GM23338 (cell line): Measurements from ENCODE around the gene RFFL. TPM values are rescaled to one million over a fixed set of nuclear protein-coding genes. Genes with fewer than 3 reads are reported as not detected.

ENCODE experiments used
- ATAC-seq: fragments of 200-7000 bp; cut with Tn5 transposase; 3 replicates; pipeline ENCODE4 v1.9.1; 2020
- DNase-seq: peaks from one replicate; pipeline ENCODE4 v3.0.0-alpha.2; 2015; ENCODE audit warnings: low spot score
- H2AFZ ChIP-seq: fragments of 200-600 bp; sonication (generic); 2 replicates; pipeline ENCODE4 v1.8.0; 2016; ENCODE audit warnings: antibody characterized with exemption, mild to moderate bottlenecking, moderate library complexity
- H3F3A ChIP-seq: fragments of 200-600 bp; sonication (generic); replicated peaks from 2 replicates; pipeline ENCODE4 v1.8.0; 2017; ENCODE audit warnings: antibody characterized with exemption, mixed run types, low read depth
- H3K27ac ChIP-seq: fragments of 200-600 bp; sonication (generic); 2 replicates; pipeline ENCODE4 v1.6.1; 2016; ENCODE audit warnings: low read depth
- H3K27me3 ChIP-seq: fragments of 200-600 bp; sonication (generic); 2 replicates; pipeline ENCODE4 v1.8.0; 2016; ENCODE audit warnings: mild to moderate bottlenecking, mixed run types, moderate library complexity; ENCODE audit not compliant: insufficient read depth
- H3K36me3 ChIP-seq: fragments of 200-600 bp; sonication (generic); 2 replicates; pipeline ENCODE4 v1.8.0; 2016; ENCODE audit warnings: mild to moderate bottlenecking; ENCODE audit not compliant: insufficient read depth
- H3K4me1 ChIP-seq: fragments of 200-600 bp; sonication (generic); 2 replicates; pipeline ENCODE4 v1.8.0; 2016; ENCODE audit warnings: mild to moderate bottlenecking, moderate library complexity; ENCODE audit not compliant: insufficient read depth
- H3K4me2 ChIP-seq: fragments of 200-600 bp; sonication (generic); 2 replicates; pipeline ENCODE4 v1.7.1; 2017; ENCODE audit warnings: mixed run types
- H3K4me3 ChIP-seq: fragments of 200-600 bp; sonication (generic); 2 replicates; pipeline ENCODE4 v1.6.1; 2016; ENCODE audit warnings: mixed run types
- H3K79me2 ChIP-seq: fragments of 200-600 bp; sonication (generic); replicated peaks from 2 replicates; pipeline ENCODE4 v1.8.0; 2017; ENCODE audit warnings: mild to moderate bottlenecking; ENCODE audit not compliant: insufficient read depth
- H3K9me2 ChIP-seq: fragments of 200-600 bp; sonication (generic); 2 replicates; pipeline ENCODE4 v1.8.0; 2017; ENCODE audit not compliant: insufficient read depth
- H4K20me1 ChIP-seq: fragments of 200-600 bp; sonication (generic); replicated peaks from 2 replicates; pipeline ENCODE4 v1.8.0; 2017; ENCODE audit warnings: mild to moderate bottlenecking; ENCODE audit not compliant: insufficient read depth
- H3K27ac Mint-ChIP-seq: 2 replicates; pipeline ENCODE4 v1.8.0; 2020; ENCODE audit warnings: inconsistent platforms, mild to moderate bottlenecking, moderate library complexity, mixed read lengths
- H3K27me3 Mint-ChIP-seq: 3 replicates; pipeline ENCODE4 v1.8.0; 2022; ENCODE audit warnings: low read depth, mild to moderate bottlenecking, moderate library complexity, mixed read lengths, inconsistent platforms; ENCODE audit not compliant: insufficient read depth, poor library complexity
- H3K36me3 Mint-ChIP-seq: 3 replicates; pipeline ENCODE4 v1.8.0; 2021; ENCODE audit warnings: low read depth, mild to moderate bottlenecking, inconsistent platforms, moderate library complexity, mixed read lengths
- H3K4me1 Mint-ChIP-seq: 3 replicates; pipeline ENCODE4 v1.8.0; 2020; ENCODE audit warnings: mild to moderate bottlenecking, inconsistent platforms, mixed read lengths
- H3K4me3 Mint-ChIP-seq: 3 replicates; pipeline ENCODE4 v1.8.0; 2021; ENCODE audit warnings: moderate library complexity, mild to moderate bottlenecking, inconsistent platforms, mixed read lengths
- H3K9me3 Mint-ChIP-seq: 3 replicates; pipeline ENCODE4 v1.8.0; 2020; ENCODE audit warnings: moderate library complexity, mild to moderate bottlenecking, inconsistent platforms, mixed read lengths
- CREB1 ChIP-seq: fragments of 250-450 bp; sonication (Bioruptor Pico); IDR thresholded peaks from 2 replicates; pipeline ENCODE4 v1.5.0; 2020; ENCODE audit warnings: low read depth, mild to moderate bottlenecking, moderate library complexity
- EZH2 ChIP-seq: fragments of 200-600 bp; sonication (generic); IDR thresholded peaks from one replicate; pipeline ENCODE4 v1.8.0; 2017; ENCODE audit warnings: antibody characterized with exemption, mild to moderate bottlenecking, low read depth; ENCODE audit not compliant: unreplicated experiment
- EZH2phosphoT487 ChIP-seq: fragments of 200-600 bp; sonication (generic); IDR thresholded peaks from one replicate; pipeline ENCODE4 v1.8.1; 2018; ENCODE audit warnings: antibody characterized with exemption; ENCODE audit not compliant: unreplicated experiment
- JUNB ChIP-seq: IDR thresholded peaks from one replicate; pipeline ENCODE4 v1.6.1; 2016; ENCODE audit warnings: antibody characterized with exemption; ENCODE audit not compliant: unreplicated experiment
- NANOG ChIP-seq: IDR thresholded peaks from 2 replicates; pipeline ENCODE4 v1.6.1; 2016; ENCODE audit warnings: antibody characterized with exemption, borderline replicate concordance
- POLR2AphosphoS5 ChIP-seq: IDR thresholded peaks from 2 replicates; pipeline ENCODE4 v1.6.1; 2016; ENCODE audit warnings: antibody characterized with exemption, low read depth
- STAT1 ChIP-seq: IDR thresholded peaks from one replicate; pipeline ENCODE4 v1.6.1; 2016; ENCODE audit warnings: antibody characterized with exemption; ENCODE audit not compliant: unreplicated experiment
- ZNF114 ChIP-seq: fragments of 250-450 bp; sonication (Bioruptor Pico); IDR thresholded peaks from 2 replicates; pipeline ENCODE4 v1.5.0; 2020; ENCODE audit warnings: mild to moderate bottlenecking, moderate library complexity
- ZNF331 ChIP-seq: fragments of 250-450 bp; sonication (Bioruptor Pico); IDR thresholded peaks from 2 replicates; pipeline ENCODE4 v1.5.0; 2020; ENCODE audit warnings: low read depth, mild to moderate bottlenecking, moderate library complexity
- polyA plus RNA-seq: library from polyadenylated mRNA; unstranded; fragments of >200 nt; fragmentation: Nextera tagmentation; extraction: Ambion mirVana; gene quantifications from 2 replicates; pipeline ENCODE4 v1.2.1, GENCODE V29; 2016
- total RNA-seq: library from RNA; depleted of rRNA; stranded (reverse); fragments of >200 nt; shearing (Covaris generic); gene quantifications from 2 replicates; pipeline ENCODE4 v1.2.3, GENCODE V29; 2014
- TF ChIP-seq, protein P1 (sequence below): IDR thresholded peaks from 2 replicates; pipeline ENCODE4 v1.6.1; 2016; ENCODE audit warnings: antibody characterized with exemption
- TF ChIP-seq, protein P2 (sequence below): fragments of 250-450 bp; sonication (Bioruptor Pico); IDR thresholded peaks from 2 replicates; pipeline ENCODE4 v1.5.0; 2020; ENCODE audit warnings: mild to moderate bottlenecking, moderate library complexity
- TF ChIP-seq, protein P3 (sequence below): IDR thresholded peaks from one replicate; pipeline ENCODE4 v1.6.1; 2018; ENCODE audit warnings: antibody characterized with exemption; ENCODE audit not compliant: unreplicated experiment
- TF ChIP-seq, protein P4 (sequence below), 2 experiments: fragments of 200-600 bp in 1 of 2; sonication (generic) in 1 of 2; conservative IDR thresholded peaks; 2 replicates each; pipeline versions ENCODE4 v1.5.1 to v1.6.1; 2016 to 2017; ENCODE audit warnings: antibody characterized with exemption in 2 of 2, low read depth in 2 of 2, mild to moderate bottlenecking in 2 of 2, moderate library complexity in 1 of 2

RFFL gene
- total and polyA plus RNA-seq, 2 experiments from 2014 or later, result 4.1 to 22.2 TPM

DNA sequence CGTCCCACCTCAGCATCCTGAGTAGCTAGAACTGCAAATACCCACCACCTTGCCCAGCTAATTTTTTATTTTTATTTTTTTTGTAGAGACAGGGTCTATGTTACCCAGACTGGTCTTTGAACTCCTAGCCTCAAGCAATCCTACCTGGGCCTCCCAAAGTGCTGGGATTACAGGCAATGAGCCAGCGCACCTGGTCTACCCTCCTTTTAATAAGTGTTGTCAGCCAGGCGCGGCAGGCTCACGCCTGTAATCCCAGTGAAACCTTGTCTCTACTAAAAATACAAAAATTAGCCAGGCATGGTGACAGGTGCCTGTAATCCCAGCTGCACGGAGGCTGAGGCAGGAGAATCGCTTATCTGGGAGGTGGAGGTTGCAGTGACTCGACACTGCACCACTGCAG lies 19.3 kb downstream of the RFFL start:
- DNase-seq (no peak), ATAC-seq (no peak)
- H3K4me1 Mint-ChIP-seq, result peaks cover 5% of the 10 kb centered on the region; the same call in 1 of the 3 replicates
- Histone ChIP-seq H4K20me1 (no peaks in the 10 kb centered on the region), H3K4me3 (no peak overlapping the region), H3K27me3 (no peaks in the 10 kb centered on the region), H3K36me3 (no peaks in the 10 kb centered on the region), H3F3A (0 out of 2 replicates have a peak, but pooled peaks cover 2% of the 10 kb centered on the region), H3K79me2 (no peaks in the 10 kb centered on the region), H3K4me2 (no peak overlapping the region), H2AFZ (no peak overlapping the region), H3K9me2 (no peaks in the 10 kb centered on the region), H3K4me1 (no peaks in the 10 kb centered on the region), H3K27ac (no peak overlapping the region; the same call in 1 of the 2 replicates)
- H3K4me3 Mint-ChIP-seq, result no peak overlapping the region; the same call in 2 of the 3 replicates
- H3K27me3 Mint-ChIP-seq, result peaks cover 8% of the 10 kb centered on the region
- H3K27ac Mint-ChIP-seq, result no peak overlapping the region
- no peak for TF ChIP-seq POLR2AphosphoS5
- no peak for TF ChIP-seq EZH2phosphoT487
- TF ChIP-seq CREB1 (CRISPR knock-in tag), result no peak
- TF ChIP-seq, protein P1, sequence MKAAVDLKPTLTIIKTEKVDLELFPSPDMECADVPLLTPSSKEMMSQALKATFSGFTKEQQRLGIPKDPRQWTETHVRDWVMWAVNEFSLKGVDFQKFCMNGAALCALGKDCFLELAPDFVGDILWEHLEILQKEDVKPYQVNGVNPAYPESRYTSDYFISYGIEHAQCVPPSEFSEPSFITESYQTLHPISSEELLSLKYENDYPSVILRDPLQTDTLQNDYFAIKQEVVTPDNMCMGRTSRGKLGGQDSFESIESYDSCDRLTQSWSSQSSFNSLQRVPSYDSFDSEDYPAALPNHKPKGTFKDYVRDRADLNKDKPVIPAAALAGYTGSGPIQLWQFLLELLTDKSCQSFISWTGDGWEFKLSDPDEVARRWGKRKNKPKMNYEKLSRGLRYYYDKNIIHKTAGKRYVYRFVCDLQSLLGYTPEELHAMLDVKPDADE, result no peak
- TF ChIP-seq, protein P2, sequence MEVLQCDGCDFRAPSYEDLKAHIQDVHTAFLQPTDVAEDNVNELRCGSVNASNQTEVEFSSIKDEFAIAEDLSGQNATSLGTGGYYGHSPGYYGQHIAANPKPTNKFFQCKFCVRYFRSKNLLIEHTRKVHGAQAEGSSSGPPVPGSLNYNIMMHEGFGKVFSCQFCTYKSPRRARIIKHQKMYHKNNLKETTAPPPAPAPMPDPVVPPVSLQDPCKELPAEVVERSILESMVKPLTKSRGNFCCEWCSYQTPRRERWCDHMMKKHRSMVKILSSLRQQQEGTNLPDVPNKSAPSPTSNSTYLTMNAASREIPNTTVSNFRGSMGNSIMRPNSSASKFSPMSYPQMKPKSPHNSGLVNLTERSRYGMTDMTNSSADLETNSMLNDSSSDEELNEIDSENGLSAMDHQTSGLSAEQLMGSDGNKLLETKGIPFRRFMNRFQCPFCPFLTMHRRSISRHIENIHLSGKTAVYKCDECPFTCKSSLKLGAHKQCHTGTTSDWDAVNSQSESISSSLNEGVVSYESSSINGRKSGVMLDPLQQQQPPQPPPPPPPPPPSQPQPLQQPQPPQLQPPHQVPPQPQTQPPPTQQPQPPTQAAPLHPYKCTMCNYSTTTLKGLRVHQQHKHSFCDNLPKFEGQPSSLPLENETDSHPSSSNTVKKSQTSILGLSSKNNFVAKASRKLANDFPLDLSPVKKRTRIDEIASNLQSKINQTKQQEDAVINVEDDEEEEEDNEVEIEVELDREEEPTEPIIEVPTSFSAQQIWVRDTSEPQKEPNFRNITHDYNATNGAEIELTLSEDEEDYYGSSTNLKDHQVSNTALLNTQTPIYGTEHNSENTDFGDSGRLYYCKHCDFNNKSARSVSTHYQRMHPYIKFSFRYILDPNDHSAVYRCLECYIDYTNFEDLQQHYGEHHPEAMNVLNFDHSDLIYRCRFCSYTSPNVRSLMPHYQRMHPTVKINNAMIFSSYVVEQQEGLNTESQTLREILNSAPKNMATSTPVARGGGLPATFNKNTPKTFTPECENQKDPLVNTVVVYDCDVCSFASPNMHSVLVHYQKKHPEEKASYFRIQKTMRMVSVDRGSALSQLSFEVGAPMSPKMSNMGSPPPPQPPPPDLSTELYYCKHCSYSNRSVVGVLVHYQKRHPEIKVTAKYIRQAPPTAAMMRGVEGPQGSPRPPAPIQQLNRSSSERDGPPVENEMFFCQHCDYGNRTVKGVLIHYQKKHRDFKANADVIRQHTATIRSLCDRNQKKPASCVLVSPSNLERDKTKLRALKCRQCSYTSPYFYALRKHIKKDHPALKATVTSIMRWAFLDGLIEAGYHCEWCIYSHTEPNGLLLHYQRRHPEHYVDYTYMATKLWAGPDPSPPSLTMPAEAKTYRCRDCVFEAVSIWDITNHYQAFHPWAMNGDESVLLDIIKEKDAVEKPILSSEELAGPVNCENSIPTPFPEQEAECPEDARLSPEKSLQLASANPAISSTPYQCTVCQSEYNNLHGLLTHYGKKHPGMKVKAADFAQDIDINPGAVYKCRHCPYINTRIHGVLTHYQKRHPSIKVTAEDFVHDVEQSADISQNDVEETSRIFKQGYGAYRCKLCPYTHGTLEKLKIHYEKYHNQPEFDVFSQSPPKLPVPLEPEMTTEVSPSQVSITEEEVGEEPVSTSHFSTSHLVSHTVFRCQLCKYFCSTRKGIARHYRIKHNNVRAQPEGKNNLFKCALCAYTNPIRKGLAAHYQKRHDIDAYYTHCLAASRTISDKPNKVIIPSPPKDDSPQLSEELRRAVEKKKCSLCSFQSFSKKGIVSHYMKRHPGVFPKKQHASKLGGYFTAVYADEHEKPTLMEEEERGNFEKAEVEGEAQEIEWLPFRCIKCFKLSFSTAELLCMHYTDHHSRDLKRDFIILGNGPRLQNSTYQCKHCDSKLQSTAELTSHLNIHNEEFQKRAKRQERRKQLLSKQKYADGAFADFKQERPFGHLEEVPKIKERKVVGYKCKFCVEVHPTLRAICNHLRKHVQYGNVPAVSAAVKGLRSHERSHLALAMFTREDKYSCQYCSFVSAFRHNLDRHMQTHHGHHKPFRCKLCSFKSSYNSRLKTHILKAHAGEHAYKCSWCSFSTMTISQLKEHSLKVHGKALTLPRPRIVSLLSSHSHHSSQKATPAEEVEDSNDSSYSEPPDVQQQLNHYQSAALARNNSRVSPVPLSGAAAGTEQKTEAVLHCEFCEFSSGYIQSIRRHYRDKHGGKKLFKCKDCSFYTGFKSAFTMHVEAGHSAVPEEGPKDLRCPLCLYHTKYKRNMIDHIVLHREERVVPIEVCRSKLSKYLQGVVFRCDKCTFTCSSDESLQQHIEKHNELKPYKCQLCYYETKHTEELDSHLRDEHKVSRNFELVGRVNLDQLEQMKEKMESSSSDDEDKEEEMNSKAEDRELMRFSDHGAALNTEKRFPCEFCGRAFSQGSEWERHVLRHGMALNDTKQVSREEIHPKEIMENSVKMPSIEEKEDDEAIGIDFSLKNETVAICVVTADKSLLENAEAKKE, result no peak
- TF ChIP-seq, protein P3, sequence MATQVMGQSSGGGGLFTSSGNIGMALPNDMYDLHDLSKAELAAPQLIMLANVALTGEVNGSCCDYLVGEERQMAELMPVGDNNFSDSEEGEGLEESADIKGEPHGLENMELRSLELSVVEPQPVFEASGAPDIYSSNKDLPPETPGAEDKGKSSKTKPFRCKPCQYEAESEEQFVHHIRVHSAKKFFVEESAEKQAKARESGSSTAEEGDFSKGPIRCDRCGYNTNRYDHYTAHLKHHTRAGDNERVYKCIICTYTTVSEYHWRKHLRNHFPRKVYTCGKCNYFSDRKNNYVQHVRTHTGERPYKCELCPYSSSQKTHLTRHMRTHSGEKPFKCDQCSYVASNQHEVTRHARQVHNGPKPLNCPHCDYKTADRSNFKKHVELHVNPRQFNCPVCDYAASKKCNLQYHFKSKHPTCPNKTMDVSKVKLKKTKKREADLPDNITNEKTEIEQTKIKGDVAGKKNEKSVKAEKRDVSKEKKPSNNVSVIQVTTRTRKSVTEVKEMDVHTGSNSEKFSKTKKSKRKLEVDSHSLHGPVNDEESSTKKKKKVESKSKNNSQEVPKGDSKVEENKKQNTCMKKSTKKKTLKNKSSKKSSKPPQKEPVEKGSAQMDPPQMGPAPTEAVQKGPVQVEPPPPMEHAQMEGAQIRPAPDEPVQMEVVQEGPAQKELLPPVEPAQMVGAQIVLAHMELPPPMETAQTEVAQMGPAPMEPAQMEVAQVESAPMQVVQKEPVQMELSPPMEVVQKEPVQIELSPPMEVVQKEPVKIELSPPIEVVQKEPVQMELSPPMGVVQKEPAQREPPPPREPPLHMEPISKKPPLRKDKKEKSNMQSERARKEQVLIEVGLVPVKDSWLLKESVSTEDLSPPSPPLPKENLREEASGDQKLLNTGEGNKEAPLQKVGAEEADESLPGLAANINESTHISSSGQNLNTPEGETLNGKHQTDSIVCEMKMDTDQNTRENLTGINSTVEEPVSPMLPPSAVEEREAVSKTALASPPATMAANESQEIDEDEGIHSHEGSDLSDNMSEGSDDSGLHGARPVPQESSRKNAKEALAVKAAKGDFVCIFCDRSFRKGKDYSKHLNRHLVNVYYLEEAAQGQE, result no peak
- TF ChIP-seq ZNF114, result no peak
- TF ChIP-seq, protein P4, sequence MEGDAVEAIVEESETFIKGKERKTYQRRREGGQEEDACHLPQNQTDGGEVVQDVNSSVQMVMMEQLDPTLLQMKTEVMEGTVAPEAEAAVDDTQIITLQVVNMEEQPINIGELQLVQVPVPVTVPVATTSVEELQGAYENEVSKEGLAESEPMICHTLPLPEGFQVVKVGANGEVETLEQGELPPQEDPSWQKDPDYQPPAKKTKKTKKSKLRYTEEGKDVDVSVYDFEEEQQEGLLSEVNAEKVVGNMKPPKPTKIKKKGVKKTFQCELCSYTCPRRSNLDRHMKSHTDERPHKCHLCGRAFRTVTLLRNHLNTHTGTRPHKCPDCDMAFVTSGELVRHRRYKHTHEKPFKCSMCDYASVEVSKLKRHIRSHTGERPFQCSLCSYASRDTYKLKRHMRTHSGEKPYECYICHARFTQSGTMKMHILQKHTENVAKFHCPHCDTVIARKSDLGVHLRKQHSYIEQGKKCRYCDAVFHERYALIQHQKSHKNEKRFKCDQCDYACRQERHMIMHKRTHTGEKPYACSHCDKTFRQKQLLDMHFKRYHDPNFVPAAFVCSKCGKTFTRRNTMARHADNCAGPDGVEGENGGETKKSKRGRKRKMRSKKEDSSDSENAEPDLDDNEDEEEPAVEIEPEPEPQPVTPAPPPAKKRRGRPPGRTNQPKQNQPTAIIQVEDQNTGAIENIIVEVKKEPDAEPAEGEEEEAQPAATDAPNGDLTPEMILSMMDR (conservative IDR thresholded peaks at IDR 0.05; ENCODE audit: low read depth in 2 of 2), result no peak
- no peak for TF ChIP-seq NANOG
- no peak for TF ChIP-seq STAT1
- TF ChIP-seq JUNB, result no peak
- no peak for TF ChIP-seq EZH2
- no peak for TF ChIP-seq ZNF331 (CRISPR knock-in tag)
- H3K9me3 Mint-ChIP-seq, result no peaks in the 10 kb centered on the region
- H3K36me3 Mint-ChIP-seq, result 0 out of 3 replicates have a peak, but pooled peaks cover 5% of the 10 kb centered on the region
